Ishikawa (cell line): Measurements from ENCODE around the gene ITPA.
A peak's percentile ranks its signal among the peaks of the same experiment; 100 is the strongest.

Experiments
- CEBPB ChIP-seq: IDR thresholded peaks from 2 replicates; pipeline ENCODE4 v1.6.1; 2012
- CREB1 ChIP-seq: IDR thresholded peaks from 2 replicates; pipeline ENCODE4 v1.6.1; 2012; ENCODE audit warnings: low read depth
- EGR1 ChIP-seq: IDR thresholded peaks from 2 replicates; pipeline ENCODE4 v1.6.1; 2012
- EP300 ChIP-seq: IDR thresholded peaks from 2 replicates; pipeline ENCODE4 v1.6.1; 2012; ENCODE audit warnings: borderline replicate concordance
- FOXM1 ChIP-seq: IDR thresholded peaks from 2 replicates; pipeline ENCODE4 v1.6.1; 2012; ENCODE audit warnings: low read depth, borderline replicate concordance
- MAX ChIP-seq: IDR thresholded peaks from 2 replicates; pipeline ENCODE4 v1.6.1; 2012
- NFIC ChIP-seq: IDR thresholded peaks from 2 replicates; pipeline ENCODE4 v1.6.1; 2012
- RAD21 ChIP-seq: IDR thresholded peaks from 2 replicates; pipeline ENCODE4 v1.6.1; 2012; ENCODE audit warnings: low read depth
- TAF1 ChIP-seq: IDR thresholded peaks from 2 replicates; pipeline ENCODE4 v1.6.1; 2012; ENCODE audit warnings: low read depth, mild to moderate bottlenecking
- TCF12 ChIP-seq: IDR thresholded peaks from 2 replicates; pipeline ENCODE4 v1.6.1; 2012; ENCODE audit warnings: low read depth
- TEAD4 ChIP-seq: IDR thresholded peaks from 2 replicates; pipeline ENCODE4 v1.6.1; 2012
- USF1 ChIP-seq: IDR thresholded peaks from 2 replicates; pipeline ENCODE4 v1.6.1; 2012
- YY1 ChIP-seq: IDR thresholded peaks from 2 replicates; pipeline ENCODE4 v1.6.1; 2012; ENCODE audit warnings: low read depth
- ZBTB7A ChIP-seq: IDR thresholded peaks from 2 replicates; pipeline ENCODE4 v1.6.1; 2012; ENCODE audit warnings: low read depth
- TF ChIP-seq, protein P1 (sequence below): IDR thresholded peaks from 2 replicates; pipeline ENCODE4 v1.6.1; 2012; ENCODE audit warnings: low read depth, mild to moderate bottlenecking

The ITPA gene

GRCh38 chr20:3247638-3248037, 38.3 kb downstream of the ITPA start:
- TF ChIP-seq NFIC: no peak

DNA sequence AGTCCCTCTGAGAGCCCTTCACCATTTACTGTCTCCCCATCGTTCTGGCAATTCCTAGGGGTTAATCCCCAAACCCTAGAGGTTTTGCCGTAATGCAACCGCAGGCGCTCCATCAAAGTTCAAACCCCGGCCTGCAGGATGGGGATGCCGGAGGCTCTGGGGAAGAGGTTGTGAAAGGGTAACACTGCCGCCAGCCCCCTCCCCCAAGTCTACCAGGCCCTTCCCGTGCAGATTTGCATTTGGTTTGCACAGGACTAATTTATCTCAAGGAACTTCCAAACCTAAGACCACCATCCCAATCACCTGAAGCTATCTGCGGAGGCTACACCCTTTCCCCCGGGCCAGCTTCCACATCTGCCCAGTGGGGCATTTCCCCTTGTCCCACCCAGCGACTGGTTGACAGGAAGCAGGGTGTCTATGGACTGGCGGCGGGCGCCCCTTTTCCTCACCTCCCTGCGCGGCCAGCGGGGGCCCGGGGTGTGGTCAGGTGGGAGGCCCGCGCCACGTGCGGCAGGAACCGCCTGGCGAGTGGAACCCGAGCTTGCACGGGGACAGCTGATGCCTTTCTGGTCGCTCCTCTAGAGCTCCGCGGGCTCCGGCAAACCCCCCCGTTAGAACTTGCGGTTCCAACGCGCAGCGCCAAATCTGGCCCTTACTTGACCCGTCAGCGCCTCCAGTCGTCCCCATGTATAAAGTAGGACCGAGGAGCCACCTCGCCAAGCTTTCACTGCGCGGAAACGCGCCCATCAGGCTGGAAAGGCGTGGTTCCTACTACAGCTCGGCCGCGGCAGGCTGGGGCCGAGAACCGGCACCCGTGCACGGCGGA, 39.1 kb downstream of the ITPA start:
- no peak for TF ChIP-seq ZBTB7A
- no peak for TF ChIP-seq FOXM1
- no peak for TF ChIP-seq YY1
- no peak for TF ChIP-seq EP300
- no peak for TF ChIP-seq CREB1

- TF ChIP-seq EP300: no peak
- TF ChIP-seq RAD21: no peak
Observed at GRCh38 chr20:3248993-3249347, 39.7 kb downstream of the ITPA start.

DNA sequence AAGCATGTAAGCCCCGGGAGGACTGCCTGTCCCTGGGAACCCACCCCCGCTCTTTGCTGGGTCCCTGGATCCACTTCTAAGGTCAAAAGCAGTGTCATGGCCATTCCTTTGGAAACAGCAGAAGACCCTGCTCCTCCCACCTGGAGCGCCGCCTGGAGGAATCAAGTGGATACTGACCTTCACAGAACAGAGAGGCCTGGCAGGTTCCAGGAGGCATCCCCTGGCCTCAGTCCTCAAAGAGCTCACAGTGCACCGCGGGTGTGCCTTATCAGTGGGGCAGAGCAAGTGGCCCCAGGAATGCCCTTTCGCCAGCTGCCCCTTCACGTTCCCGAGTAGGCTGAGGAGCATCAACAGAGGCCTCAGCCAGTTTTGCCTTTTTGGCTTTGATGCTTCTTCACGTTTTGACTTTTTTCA, 40.8 kb downstream of the ITPA start:
- peak; percentile 48 for TF ChIP-seq RAD21
- no peak for TF ChIP-seq TEAD4
- no peak for TF ChIP-seq CREB1

DNA sequence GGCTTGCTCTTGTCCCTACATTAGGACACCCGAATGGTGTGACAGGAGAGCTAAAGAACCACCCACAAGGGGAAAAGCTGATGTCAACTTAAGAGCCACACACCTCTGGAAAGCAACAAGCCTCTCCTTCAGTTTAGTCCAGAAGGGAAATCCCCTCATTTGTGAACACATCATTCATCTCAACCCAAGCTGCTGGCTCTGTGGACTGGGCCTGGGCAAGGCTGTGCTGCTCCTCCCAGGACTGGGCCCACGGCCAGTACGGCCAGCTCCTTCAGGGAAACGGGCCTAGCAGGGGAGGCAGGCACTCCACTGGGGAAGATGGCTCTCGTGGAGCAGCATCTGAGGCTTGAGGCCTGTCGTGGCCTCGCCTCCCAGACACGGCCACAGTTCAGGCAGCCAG, 42.5 kb downstream of the ITPA start:
- no peak for TF ChIP-seq CEBPB
- TF ChIP-seq CREB1: no peak
- TF ChIP-seq RAD21: no peak
- no peak for TF ChIP-seq EGR1
- TF ChIP-seq MAX: no peak
- TF ChIP-seq EP300: no peak

GRCh38 chr20:3255728-3256127, 46.4 kb downstream of the ITPA start:
- TF ChIP-seq RAD21 (no peak), CREB1 (no peak), TAF1 (no peak), EGR1 (no peak), MAX (no peak), TEAD4 (no peak), EP300 (no peak), NFIC (no peak)

- TF ChIP-seq, protein P1, sequence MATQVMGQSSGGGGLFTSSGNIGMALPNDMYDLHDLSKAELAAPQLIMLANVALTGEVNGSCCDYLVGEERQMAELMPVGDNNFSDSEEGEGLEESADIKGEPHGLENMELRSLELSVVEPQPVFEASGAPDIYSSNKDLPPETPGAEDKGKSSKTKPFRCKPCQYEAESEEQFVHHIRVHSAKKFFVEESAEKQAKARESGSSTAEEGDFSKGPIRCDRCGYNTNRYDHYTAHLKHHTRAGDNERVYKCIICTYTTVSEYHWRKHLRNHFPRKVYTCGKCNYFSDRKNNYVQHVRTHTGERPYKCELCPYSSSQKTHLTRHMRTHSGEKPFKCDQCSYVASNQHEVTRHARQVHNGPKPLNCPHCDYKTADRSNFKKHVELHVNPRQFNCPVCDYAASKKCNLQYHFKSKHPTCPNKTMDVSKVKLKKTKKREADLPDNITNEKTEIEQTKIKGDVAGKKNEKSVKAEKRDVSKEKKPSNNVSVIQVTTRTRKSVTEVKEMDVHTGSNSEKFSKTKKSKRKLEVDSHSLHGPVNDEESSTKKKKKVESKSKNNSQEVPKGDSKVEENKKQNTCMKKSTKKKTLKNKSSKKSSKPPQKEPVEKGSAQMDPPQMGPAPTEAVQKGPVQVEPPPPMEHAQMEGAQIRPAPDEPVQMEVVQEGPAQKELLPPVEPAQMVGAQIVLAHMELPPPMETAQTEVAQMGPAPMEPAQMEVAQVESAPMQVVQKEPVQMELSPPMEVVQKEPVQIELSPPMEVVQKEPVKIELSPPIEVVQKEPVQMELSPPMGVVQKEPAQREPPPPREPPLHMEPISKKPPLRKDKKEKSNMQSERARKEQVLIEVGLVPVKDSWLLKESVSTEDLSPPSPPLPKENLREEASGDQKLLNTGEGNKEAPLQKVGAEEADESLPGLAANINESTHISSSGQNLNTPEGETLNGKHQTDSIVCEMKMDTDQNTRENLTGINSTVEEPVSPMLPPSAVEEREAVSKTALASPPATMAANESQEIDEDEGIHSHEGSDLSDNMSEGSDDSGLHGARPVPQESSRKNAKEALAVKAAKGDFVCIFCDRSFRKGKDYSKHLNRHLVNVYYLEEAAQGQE: no peak
- TF ChIP-seq CEBPB: no peak
- TF ChIP-seq TAF1: no peak
- no peak for TF ChIP-seq RAD21
- TF ChIP-seq EGR1: no peak
Observed at GRCh38 chr20:3258429-3258828, 49.1 kb downstream of the ITPA start.

GRCh38 chr20:3262566-3262965, 53.3 kb downstream of the ITPA start:
- TF ChIP-seq NFIC (no peak), CREB1 (no peak), TEAD4 (no peak), TCF12 (no peak), EGR1 (no peak)

DNA sequence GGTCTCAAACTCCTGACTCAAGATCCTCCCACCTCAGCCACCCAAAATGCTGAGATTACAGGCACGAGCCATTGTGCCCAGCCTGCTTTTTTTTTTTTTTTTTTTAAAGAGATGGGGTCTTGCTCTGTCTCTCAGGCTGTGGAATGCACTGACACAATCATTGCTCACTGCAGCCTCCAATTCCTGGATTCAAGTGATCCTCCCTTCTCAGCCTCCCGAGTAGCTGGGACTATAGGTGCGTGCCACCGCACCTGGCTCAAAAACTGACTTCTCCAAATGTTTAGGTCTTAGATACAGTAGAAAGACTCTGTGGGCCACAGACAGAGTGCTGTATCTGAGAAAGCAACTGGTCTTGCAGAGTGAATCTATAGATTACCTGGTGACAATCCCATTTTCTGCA, 60.8 kb downstream of the ITPA start:
- TF ChIP-seq TAF1 (no peak), EGR1 (no peak), TCF12 (no peak), NFIC (no peak), RAD21 (no peak), USF1 (no peak), CEBPB (no peak), CREB1 (no peak), EP300 (no peak), TEAD4 (no peak), MAX (no peak), YY1 (no peak), FOXM1 (no peak), ZBTB7A (no peak)
- TF ChIP-seq, protein P1: no peak
